HepG2 (cell line): ENCODE data around the gene SERHL2. TPM values are rescaled to one million over a fixed set of nuclear protein-coding genes. Genes with fewer than 3 reads are reported as not detected.

ENCODE experiments used
- ATAC-seq: fragments of 200-7000 bp; cut with Tn5 transposase; 3 replicates; pipeline ENCODE4 v1.9.1; 2020; ENCODE audit warnings: mild to moderate bottlenecking, moderate library complexity
- BruUV-seq: library from RNA; stranded (reverse); fragments of 400-500 nt; replicated peaks from 2 replicates; lab custom pipeline; 2021; lab: Mats Ljungman, UMichigan
- CTCF ChIA-PET: fragments of 300-600 bp; formaldehyde crosslinking; extraction: SDS; loops from one replicate; lab custom pipeline; 2021; ENCODE audit warnings: low total read pairs, inconsistent platforms, low intra/inter-chr PET ratio; lab: Yijun Ruan, JAX
- POLR2A ChIA-PET: fragments of 350-600 bp; sonication (Branson Sonifier 250); formaldehyde crosslinking; loops from one replicate; lab custom pipeline; 2020; ENCODE audit warnings: antibody characterized with exemption, inconsistent platforms; lab: Yijun Ruan, JAX
- DNase-seq: peaks from one replicate; pipeline ENCODE4 v3.0.0-alpha.2; 2015; ENCODE audit warnings: low spot score
- FAIRE-seq: peaks from 3 replicates; lab custom pipeline; 2011; peaks lifted over from hg19 to GRCh38; lab: Jason Lieb, UNC
- H2AFZ ChIP-seq: one replicate; pipeline ENCODE4 v1.6.1; 2011; ENCODE audit warnings: low read length, inconsistent platforms
- H3K27ac ChIP-seq: fragments of 300-600 bp; 3 replicates; pipeline ENCODE4 v1.8.0; 2011; ENCODE audit warnings: mixed run types, mild to moderate bottlenecking, mixed read lengths, low read length, inconsistent platforms; ENCODE audit not compliant: insufficient read depth; ENCODE audit errors: extremely low read length
- H3K27me3 ChIP-seq, 2 experiments: fragments of 200-600 bp in 1 of 2; 2 replicates in 1 of 2; 3 replicates in 1 of 2; pipeline versions ENCODE4 v1.6.0 to v1.8.0; 2011; ENCODE audit warnings: low read length in 2 of 2, mild to moderate bottlenecking in 2 of 2, moderate library complexity in 2 of 2, inconsistent platforms in 1 of 2; ENCODE audit not compliant: insufficient read depth in 2 of 2, control insufficient read depth in 1 of 2
- H3K36me3 ChIP-seq, 2 experiments: fragments of 200-600 bp in 1 of 2; replicated peaks in 1 of 2; 2 replicates in 1 of 2; 3 replicates in 1 of 2; pipeline versions ENCODE4 v1.5.1 to v1.8.0; 2011; ENCODE audit warnings: low read length in 2 of 2, inconsistent platforms in 1 of 2; ENCODE audit not compliant: insufficient read depth in 2 of 2, control insufficient read depth in 1 of 2
- H3K4me1 ChIP-seq: 2 replicates; pipeline ENCODE4 v1.5.1; 2012; ENCODE audit warnings: low read length, inconsistent platforms; ENCODE audit not compliant: insufficient read depth
- H3K4me2 ChIP-seq: 2 replicates; pipeline ENCODE4 v1.6.0; 2011; ENCODE audit warnings: low read depth, low read length, inconsistent platforms
- H3K4me3 ChIP-seq, 3 experiments: fragments of 200-600 bp in 1 of 3; sonication (generic), shearing (Covaris generic) in 1 of 3; replicated peaks in 1 of 3; 2 replicates each; pipeline ENCODE4 v1.5.1; 2011 to 2016; ENCODE audit warnings: low read length in 3 of 3, inconsistent platforms in 2 of 3, low read depth in 2 of 3, mild to moderate bottlenecking in 2 of 3, control low read depth in 1 of 3, mixed read lengths in 1 of 3; ENCODE audit not compliant: insufficient read depth in 1 of 3
- H3K79me2 ChIP-seq: one replicate; pipeline ENCODE4 v1.6.1; 2011; ENCODE audit warnings: low read length, inconsistent platforms; ENCODE audit not compliant: insufficient read depth
- H3K9ac ChIP-seq: 2 replicates; pipeline ENCODE4 v1.6.0; 2011; ENCODE audit warnings: mild to moderate bottlenecking, low read depth, low read length, inconsistent platforms; ENCODE audit not compliant: insufficient read depth
- H3K9me3 ChIP-seq: 2 replicates; pipeline ENCODE4 v1.5.1; 2012; ENCODE audit warnings: mild to moderate bottlenecking, low read length
- H4K20me1 ChIP-seq: 2 replicates; pipeline ENCODE4 v1.6.0; 2011; ENCODE audit warnings: inconsistent platforms, mild to moderate bottlenecking, low read length, moderate library complexity; ENCODE audit not compliant: insufficient read depth
- AHR ChIP-seq: IDR thresholded peaks from 2 replicates; pipeline ENCODE4 v1.6.1; 2018; ENCODE audit warnings: missing genetic modification reagents, missing compliant biosample characterization
- AKAP8 ChIP-seq: sonication (generic); formaldehyde crosslinking; IDR thresholded peaks from 2 replicates; pipeline ENCODE4 v1.5.1; 2020; ENCODE audit warnings: mild to moderate bottlenecking, missing genetic modification reagents
- EP300 ChIP-seq, 3 experiments: sonication (generic) in 1 of 3; formaldehyde crosslinking in 1 of 3; IDR thresholded peaks; 2 replicates each; pipeline versions ENCODE4 v1.5.1 to v1.6.1; 2011 to 2020; ENCODE audit warnings: low read depth in 2 of 3, low read length in 2 of 3, borderline replicate concordance in 1 of 3, improper control_type of control experiment in 1 of 3, mild to moderate bottlenecking in 1 of 3, missing genetic modification reagents in 1 of 3, moderate library complexity in 1 of 3
- MAFK ChIP-seq, 2 experiments: IDR thresholded peaks in 1 of 2; conservative IDR thresholded peaks in 1 of 2; 2 replicates each; pipeline ENCODE4 v1.6.1; 2011; ENCODE audit warnings: improper control_type of control experiment in 2 of 2, low read length in 2 of 2
- NFE2 ChIP-seq: sonication (generic); formaldehyde crosslinking; IDR thresholded peaks from 2 replicates; pipeline ENCODE4 v1.4.0; 2020; ENCODE audit warnings: missing genetic modification reagents
- POLR2AphosphoS5 ChIP-seq: IDR thresholded peaks from 2 replicates; pipeline ENCODE4 v1.6.1; 2012; ENCODE audit warnings: low read depth, low read length
- SMC3 ChIP-seq: IDR thresholded peaks from 2 replicates; pipeline ENCODE4 v1.6.1; 2011; ENCODE audit warnings: low read length, improper control_type of control experiment
- ZNF3 ChIP-seq: IDR thresholded peaks from 2 replicates; pipeline ENCODE4 v1.7.0; 2017; ENCODE audit warnings: inconsistent platforms
- ZNF432 ChIP-seq: sonication (generic); formaldehyde crosslinking; IDR thresholded peaks from 2 replicates; pipeline ENCODE4 v1.5.0; 2020; ENCODE audit warnings: missing genetic modification reagents, mild to moderate bottlenecking, borderline replicate concordance
- ZNF605 ChIP-seq: sonication (generic); formaldehyde crosslinking; IDR thresholded peaks from 2 replicates; pipeline ENCODE4 v1.8.0; 2022; ENCODE audit warnings: mild to moderate bottlenecking, missing genetic modification reagents
- ZNF674 ChIP-seq: sonication (generic); formaldehyde crosslinking; IDR thresholded peaks from 2 replicates; pipeline ENCODE4 v1.5.0; 2020; ENCODE audit warnings: low read depth, mild to moderate bottlenecking, missing genetic modification reagents
- ZNF816 ChIP-seq: sonication (generic); formaldehyde crosslinking; IDR thresholded peaks from 2 replicates; pipeline ENCODE4 v1.8.0; 2022; ENCODE audit warnings: missing genetic modification reagents, mild to moderate bottlenecking, borderline replicate concordance
- WGBS: methylation state at CpG from one replicate; pipeline ENCODE4 v1.1.6; 2017; ENCODE audit warnings: low lambda C conversion rate; 5-methylcytosine and 5-hydroxymethylcytosine counted together
- in situ Hi-C: cut with HindIII; loops from 2 replicates; pipeline ENCODE4 v1.10.0; 2017; ENCODE audit warnings: low pct_unique_long_range_greater_than_20kb; ENCODE audit not compliant: extremely low pct_ligation_motif_present
- intact Hi-C: fragments of 100-400 bp; cut with micrococcal nuclease; formaldehyde crosslinking; loops from one replicate; pipeline ENCODE4 v1.10.0; 2022; ENCODE audit not compliant: unreplicated experiment
- polyA plus RNA-seq, 8 experiments: library from polyadenylated mRNA; depleted of rRNA in 3 of 8; stranded (reverse) in 7 of 8; unstranded in 1 of 8; fragments of >200 nt; fragmentation: Illumina TruSeq in 4 of 8; extraction: Trizol in 4 of 8; gene quantifications; 2 replicates each; pipeline versions ENCODE4 v1.2.1 to v1.2.3, GENCODE V29; 2011 to 2016; ENCODE audit warnings: low read depth in 4 of 8, missing spikeins in 1 of 8, mixed read lengths in 1 of 8; ENCODE audit not compliant: insufficient read depth in 1 of 8
- total RNA-seq, 5 experiments: library from RNA; depleted of rRNA; stranded (reverse); fragments of >200 nt; fragmentation: Illumina TruSeq; extraction: Trizol; gene quantifications; 2 replicates each; pipeline ENCODE4 v1.2.3, GENCODE V29; 2016; ENCODE audit warnings: low read depth in 1 of 5
- TF ChIP-seq, protein P1 (sequence below): sonication (generic); formaldehyde crosslinking; IDR thresholded peaks from 2 replicates; pipeline ENCODE4 v1.5.0; 2020; ENCODE audit warnings: mild to moderate bottlenecking, missing genetic modification reagents, borderline replicate concordance
- TF ChIP-seq, protein P2 (sequence below): sonication (generic); formaldehyde crosslinking; IDR thresholded peaks from 2 replicates; pipeline ENCODE4 v1.4.0; 2020; ENCODE audit warnings: mild to moderate bottlenecking, low read depth, missing genetic modification reagents

The SERHL2 gene
- total and polyA plus RNA-seq, 2 of the 13 experiments (the other 11 are each of a cell fraction or from before 2014, with no cell fraction given), result 1.0 to 1.8 TPM

DNA sequence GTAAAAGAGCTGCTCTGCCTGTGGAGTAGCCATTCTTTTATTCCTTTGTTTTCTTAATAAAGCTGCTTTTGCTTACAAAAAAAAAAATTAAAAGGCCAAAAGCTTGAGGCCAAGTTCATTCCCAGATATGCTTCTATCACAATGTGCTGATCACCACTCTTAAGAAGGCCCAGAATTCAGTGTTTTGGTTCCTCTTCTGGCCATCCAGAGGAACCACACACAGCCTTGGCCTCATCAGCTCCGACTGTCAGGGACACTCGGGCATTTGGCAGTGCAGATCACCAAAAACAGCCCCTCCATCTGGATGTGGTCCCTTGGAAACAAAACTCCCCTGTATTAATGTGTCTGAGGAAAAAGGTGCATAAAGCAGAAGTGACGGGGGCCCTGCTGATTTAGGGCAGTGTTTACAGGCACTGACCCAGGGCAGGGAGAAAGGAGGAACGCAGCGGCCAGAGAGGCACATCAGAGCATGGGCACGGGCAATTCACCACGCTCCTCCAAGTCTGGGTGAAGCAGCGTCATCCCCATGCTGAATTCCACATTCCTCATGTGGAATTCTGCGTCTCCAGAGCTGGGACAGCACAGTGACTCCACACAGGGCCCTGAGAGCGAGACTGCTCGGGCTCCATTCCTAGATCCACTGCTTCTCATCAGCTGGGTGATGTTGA lies 43.2 kb downstream of the SERHL2 start:
- ChIA-PET POLR2A (interaction anchor here (0.7 kb wide), 1 partner anchor 17 kb away, joined by 3 read pairs; the partner anchor contains the start of gene POLDIP3), CTCF (no interaction called here)
- H3K9ac ChIP-seq, result no peak overlapping the region

DNA sequence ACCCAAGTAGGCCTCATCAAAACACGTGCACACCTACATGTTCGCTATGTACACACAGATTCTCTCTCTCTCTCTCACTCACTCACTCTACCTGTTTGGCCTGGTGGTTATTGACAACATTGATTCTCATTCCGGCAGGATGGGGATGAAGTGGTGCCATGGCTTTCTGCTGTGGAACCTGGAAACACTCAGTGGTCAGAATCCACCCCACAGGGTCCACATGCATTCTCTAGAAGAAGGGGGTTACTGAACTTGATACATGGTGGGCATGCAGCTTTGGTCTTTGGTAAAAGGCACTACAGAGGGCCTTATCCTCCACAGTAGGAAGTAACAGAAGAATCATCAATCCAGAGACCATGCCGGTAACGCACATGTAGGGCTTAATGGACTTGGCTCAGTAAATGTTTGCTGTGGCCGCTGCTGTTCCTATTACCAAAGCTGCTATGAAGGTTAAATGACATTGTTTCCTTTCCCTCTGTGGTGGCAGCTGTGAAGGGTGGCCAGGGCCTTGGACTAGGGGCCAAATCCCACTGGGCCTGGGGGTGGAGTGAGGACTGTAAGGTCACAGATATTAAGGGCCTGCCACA lies 48.2 kb downstream of the SERHL2 start:
- intact Hi-C loops (no loop called here), in situ Hi-C loops (no loop called here)
- no peaks in the 10 kb centered on the region for H3K9me3 ChIP-seq
- H3K36me3 ChIP-seq, result peaks cover 23 to 62% of the 10 kb centered on the region in 2 experiments
- peak overlapping the region; percentile 55; the same call in 1 of the 2 replicates for H3K9ac ChIP-seq
- peaks cover 48% of the 10 kb centered on the region for H3K79me2 ChIP-seq
- H3K27me3 ChIP-seq, result no peaks in the 10 kb centered on the region
- TSS peak; percentile 32 for BruUV-seq
- peak overlapping the region; percentile 52 for H3K4me2 ChIP-seq
- ChIA-PET CTCF (no interaction called here), POLR2A (interaction anchor here (1.3 to 1.6 kb wide), 2 partner anchors 12 to 14 kb away, joined by 3 to 12 read pairs; partner anchors contain the start of gene POLDIP3)
- H3K4me3 ChIP-seq, result no peak overlapping the region; a peak in 1 of 6 replicates
- DNase-seq (peak; percentile 73), FAIRE-seq (peak; percentile 93), ATAC-seq (peak; percentile 91)
- H3K4me1 ChIP-seq, result peaks cover 63% of the 10 kb centered on the region
- peak overlapping the region; percentile 93 for H3K27ac ChIP-seq
- H2AFZ ChIP-seq, result no peak overlapping the region
- H4K20me1 ChIP-seq, result peaks cover 4% of the 10 kb centered on the region; the same call in 1 of the 2 replicates
- 41% methylated on average over 6 of the region's 6 CpGs for WGBS
- TF ChIP-seq, protein P1, sequence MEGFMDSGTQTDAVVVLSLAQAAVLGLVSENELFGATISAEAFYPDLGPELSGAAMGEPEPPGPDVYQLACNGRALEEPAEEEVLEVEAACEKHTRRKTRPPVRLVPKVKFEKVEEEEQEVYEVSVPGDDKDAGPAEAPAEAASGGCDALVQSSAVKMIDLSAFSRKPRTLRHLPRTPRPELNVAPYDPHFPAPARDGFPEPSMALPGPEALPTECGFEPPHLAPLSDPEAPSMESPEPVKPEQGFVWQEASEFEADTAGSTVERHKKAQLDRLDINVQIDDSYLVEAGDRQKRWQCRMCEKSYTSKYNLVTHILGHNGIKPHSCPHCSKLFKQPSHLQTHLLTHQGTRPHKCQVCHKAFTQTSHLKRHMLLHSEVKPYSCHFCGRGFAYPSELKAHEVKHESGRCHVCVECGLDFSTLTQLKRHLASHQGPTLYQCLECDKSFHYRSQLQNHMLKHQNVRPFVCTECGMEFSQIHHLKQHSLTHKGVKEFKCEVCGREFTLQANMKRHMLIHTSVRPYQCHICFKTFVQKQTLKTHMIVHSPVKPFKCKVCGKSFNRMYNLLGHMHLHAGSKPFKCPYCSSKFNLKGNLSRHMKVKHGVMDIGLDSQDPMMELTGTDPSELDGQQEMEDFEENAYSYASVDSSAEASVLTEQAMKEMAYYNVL (CRISPR knock-in tag), result peak; percentile 89
- no peak for TF ChIP-seq AKAP8
- TF ChIP-seq SMC3, result no peak
- no peak for TF ChIP-seq ZNF3 (CRISPR knock-in tag)
- peak; percentile 73; the same call in 1 of the 2 replicates for TF ChIP-seq ZNF816 (CRISPR knock-in tag)
- no peak for TF ChIP-seq EP300 (IDR thresholded peaks at IDR 0.05; ENCODE audit: low read depth in 2 of 2, low read length in 2 of 2)
- peak; percentile 16; the same call in 1 of the 2 replicates for TF ChIP-seq EP300 (CRISPR knock-in tag; IDR thresholded peaks at IDR 0.05; ENCODE audit: borderline replicate concordance)
- no peak for TF ChIP-seq NFE2
- TF ChIP-seq MAFK (conservative IDR thresholded peaks at IDR 0.05 in 1 of 2, IDR thresholded peaks at IDR 0.05 in 1 of 2; ENCODE audit: low read length in 2 of 2), result no peak
- TF ChIP-seq, protein P2, sequence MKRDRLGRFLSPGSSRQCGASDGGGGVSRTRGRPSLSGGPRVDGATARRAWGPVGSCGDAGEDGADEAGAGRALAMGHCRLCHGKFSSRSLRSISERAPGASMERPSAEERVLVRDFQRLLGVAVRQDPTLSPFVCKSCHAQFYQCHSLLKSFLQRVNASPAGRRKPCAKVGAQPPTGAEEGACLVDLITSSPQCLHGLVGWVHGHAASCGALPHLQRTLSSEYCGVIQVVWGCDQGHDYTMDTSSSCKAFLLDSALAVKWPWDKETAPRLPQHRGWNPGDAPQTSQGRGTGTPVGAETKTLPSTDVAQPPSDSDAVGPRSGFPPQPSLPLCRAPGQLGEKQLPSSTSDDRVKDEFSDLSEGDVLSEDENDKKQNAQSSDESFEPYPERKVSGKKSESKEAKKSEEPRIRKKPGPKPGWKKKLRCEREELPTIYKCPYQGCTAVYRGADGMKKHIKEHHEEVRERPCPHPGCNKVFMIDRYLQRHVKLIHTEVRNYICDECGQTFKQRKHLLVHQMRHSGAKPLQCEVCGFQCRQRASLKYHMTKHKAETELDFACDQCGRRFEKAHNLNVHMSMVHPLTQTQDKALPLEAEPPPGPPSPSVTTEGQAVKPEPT, result no peak
- no peak; the same call in 1 of the 2 replicates for TF ChIP-seq AHR (CRISPR knock-in tag)

More for the DNA sequence above, 43.2 kb downstream of the SERHL2 start:
- ATAC-seq (no peak), DNase-seq (no peak), FAIRE-seq (no peak)
- in situ Hi-C loops (no loop called here), intact Hi-C loops (no loop called here)
- H3K27me3 ChIP-seq, result no peaks in the 10 kb centered on the region
- TF ChIP-seq POLR2AphosphoS5 (no peak), ZNF432 (CRISPR knock-in tag) (no peak), ZNF674 (CRISPR knock-in tag) (no peak), ZNF605 (CRISPR knock-in tag) (no peak)
- H3K27ac ChIP-seq, result no peak overlapping the region
- no peak overlapping the region for H3K4me2 ChIP-seq
- H3K4me3 ChIP-seq, result no peak overlapping the region
- H3K4me1 ChIP-seq, result peaks cover 14% of the 10 kb centered on the region
- peaks cover 50 to 87% of the 10 kb centered on the region in 2 experiments for H3K36me3 ChIP-seq
- no peak overlapping the region for H2AFZ ChIP-seq
- 98% methylated on average over 10 of the region's 11 CpGs for WGBS
- BruUV-seq, result no TSS peak
- no peaks in the 10 kb centered on the region; the same call in 1 of the 2 replicates for H4K20me1 ChIP-seq
- no peaks in the 10 kb centered on the region for H3K9me3 ChIP-seq
- peaks cover 9% of the 10 kb centered on the region for H3K79me2 ChIP-seq
